ENCODE measurements around the gene KLC1. TPM values are rescaled to one million over a fixed set of nuclear protein-coding genes. Genes with fewer than 3 reads are reported as not detected.
"Not testable (repeated sequence)": the region's sequence is repeated elsewhere in the genome, so short reads cannot be mapped to it uniquely, and the experiment has no call there.

KLC1 gene
- total and polyA plus RNA-seq, 5 experiments from 2014 or later = 50.7 to 252 (median 73.3) TPM

DNA sequence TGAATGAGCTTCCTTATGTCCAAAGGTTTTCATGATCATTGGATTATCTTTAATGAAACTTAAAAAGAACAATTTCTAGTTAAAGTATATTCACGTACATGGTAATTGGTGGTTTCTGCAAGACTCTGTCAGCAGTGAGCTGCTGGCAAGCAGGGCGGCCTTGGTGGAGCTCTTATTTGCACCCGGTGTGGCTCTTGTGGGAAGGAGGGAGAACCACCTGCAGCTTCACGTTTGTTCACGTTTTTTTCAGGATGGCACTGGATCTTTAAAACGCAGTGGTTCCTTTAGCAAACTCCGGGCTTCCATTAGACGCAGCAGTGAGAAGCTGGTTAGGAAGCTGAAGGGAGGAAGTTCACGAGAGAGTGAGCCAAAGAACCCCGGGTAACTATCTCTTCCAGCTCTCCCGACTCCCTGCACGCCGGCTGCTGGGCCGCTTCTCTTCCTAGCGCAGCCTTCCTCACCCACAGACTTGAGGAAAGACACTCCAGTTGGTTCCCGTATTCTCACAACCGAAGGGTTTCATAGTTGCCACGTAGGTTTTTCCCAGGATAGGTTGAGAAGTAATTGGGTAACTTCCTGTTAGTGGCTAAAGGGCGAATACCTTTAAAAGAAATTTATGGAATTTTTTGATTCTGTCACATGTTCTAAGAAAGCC is 57.9 kb downstream of the KLC1 start:
- no peak overlapping the region for H3K4me3 Mint-ChIP-seq
- DNase-seq (no peak), ATAC-seq (no peak)
- H3K9me3 Mint-ChIP-seq = peaks cover 0 to 2% (median 0%) of the 10 kb centered on the region in 9 donors
- POLR2A ChIA-PET = no interaction called here
- H3K27ac Mint-ChIP-seq = peak overlapping the region in 2 of 10 donors; percentile 48 to 50
- H3K4me1 Mint-ChIP-seq = peaks cover 0 to 23% (median 2%) of the 10 kb centered on the region in 4 donors
- H3K36me3 Mint-ChIP-seq = peaks cover 0 to 78% (median 4%) of the 10 kb centered on the region in 3 donors
- H3K27me3 Mint-ChIP-seq = no peaks in the 10 kb centered on the region

DNA sequence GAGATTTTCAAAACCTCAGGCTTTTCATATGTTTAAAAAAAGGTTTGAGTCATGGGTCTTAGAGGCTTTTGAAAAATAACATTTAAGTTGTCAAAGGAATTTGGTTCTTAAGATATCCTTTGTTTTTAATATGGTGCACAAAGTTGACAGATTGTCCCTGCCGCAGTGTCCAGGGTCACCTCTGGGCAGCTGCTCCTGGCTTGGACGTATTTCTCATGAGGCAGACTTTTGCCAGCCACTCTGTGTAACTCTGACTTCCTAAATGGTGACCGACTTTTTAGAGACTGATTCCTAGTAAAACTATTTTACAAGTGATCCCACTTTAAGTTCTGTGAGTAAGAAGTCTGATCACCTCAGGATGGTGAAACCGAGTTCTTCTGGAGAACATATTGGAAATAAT is 58.7 kb downstream of the KLC1 start:
- POLR2A ChIA-PET = interaction anchor here (0.5 kb wide), 1 partner anchor 16 kb away, joined by 3 read pairs; no protein-coding TSS in a partner anchor
- H3K27me3 Mint-ChIP-seq = no peaks in the 10 kb centered on the region
- no peak for DNase-seq
- H3K4me3 Mint-ChIP-seq = no peak overlapping the region
- H3K4me1 Mint-ChIP-seq = peaks cover 0 to 23% (median 2%) of the 10 kb centered on the region in 4 donors
- H3K36me3 Mint-ChIP-seq = peaks cover 0 to 72% (median 4%) of the 10 kb centered on the region in 3 donors
- ATAC-seq = no peak
- peaks cover 0 to 2% (median 0%) of the 10 kb centered on the region in 9 donors for H3K9me3 Mint-ChIP-seq
- peak overlapping the region in 1 of 10 donors; percentile 11 for H3K27ac Mint-ChIP-seq

DNA sequence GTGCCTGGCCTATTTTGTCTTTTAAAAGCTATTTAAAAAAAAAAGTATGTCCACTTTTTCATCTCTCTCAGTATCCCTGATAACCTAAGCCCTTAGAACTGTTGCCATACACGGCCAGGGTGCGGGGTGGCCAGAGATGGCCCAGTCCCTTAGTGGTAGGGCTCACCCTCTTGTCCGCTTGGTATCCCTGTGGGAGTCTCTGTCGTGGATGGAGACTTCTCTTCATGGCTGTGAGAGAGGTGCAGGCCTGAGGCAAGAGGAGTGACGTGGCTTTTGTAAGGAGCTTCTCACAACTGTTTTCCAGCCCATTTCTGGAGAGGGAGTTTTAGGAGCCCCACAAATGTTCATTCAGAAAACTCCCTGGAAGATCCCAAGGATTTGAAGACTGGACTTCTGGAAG is 59.4 kb downstream of the KLC1 start:
- POLR2A ChIA-PET = interaction anchor here (0.5 kb wide), 1 partner anchor 17 kb away, joined by 3 read pairs; no protein-coding TSS in a partner anchor
- peak overlapping the region in 2 of 10 donors; percentile 31 to 40 for H3K27ac Mint-ChIP-seq
- DNase-seq (no peak), ATAC-seq (no peak)
- peaks cover 0 to 72% (median 2%) of the 10 kb centered on the region in 3 donors for H3K36me3 Mint-ChIP-seq
- H3K4me3 Mint-ChIP-seq = no peak overlapping the region
- H3K9me3 Mint-ChIP-seq = peaks cover 0 to 2% (median 0%) of the 10 kb centered on the region in 9 donors
- peaks cover 0 to 23% (median 2%) of the 10 kb centered on the region in 4 donors for H3K4me1 Mint-ChIP-seq
- H3K27me3 Mint-ChIP-seq = no peaks in the 10 kb centered on the region

DNA sequence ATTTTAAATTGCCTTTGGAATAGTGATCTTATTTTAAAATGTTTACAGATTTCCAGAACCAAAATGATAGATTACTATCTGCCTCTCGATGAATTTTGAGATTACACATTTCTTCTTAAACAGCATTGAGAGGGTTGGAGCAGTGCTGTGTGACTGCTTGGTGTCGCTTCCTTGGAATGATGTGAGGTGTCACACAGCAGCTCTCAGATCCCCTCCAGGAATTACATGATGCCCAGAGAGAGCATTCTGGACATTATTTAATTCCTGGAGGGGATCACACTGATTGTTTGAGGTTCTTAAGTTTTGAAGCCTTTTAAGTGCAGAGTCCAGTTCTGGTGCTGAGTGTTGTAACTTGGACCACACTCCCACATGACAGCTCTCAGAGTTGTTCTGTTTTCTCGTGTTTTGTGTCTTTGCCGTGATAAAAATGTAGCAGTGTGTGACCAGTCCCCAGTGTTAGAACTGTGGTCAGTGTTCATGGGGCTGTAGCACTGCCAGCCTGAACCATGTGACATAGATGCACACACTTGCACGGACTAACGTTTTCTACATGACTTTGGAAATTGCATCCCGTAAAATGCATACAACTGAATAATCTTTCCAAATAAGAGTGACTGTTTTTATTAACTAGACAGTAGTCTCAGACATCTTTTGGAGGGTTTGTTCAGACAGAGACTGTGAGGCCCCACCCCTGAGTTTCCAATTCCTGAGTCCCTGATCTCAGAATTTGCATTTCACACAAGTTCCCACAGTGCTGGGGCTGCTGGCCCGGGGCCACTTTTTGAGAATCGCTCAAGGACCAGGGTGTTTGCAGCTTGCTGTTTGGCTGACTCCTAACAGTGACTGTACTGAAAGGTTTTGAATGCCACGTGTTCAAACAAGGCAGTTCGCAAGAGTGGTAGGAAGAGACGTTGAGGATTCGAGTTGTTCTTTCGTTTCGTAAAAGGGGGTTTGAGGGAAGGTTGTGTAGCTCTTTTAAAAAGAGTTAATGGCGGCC is 60.2 kb downstream of the KLC1 start:
- Mint-ChIP-seq H3K27me3 (no peaks in the 10 kb centered on the region), H3K36me3 (peaks cover 0 to 72% (median 2%) of the 10 kb centered on the region in 3 donors), H3K4me1 (peaks cover 0 to 23% (median 2%) of the 10 kb centered on the region in 4 donors), H3K4me3 (no peak overlapping the region), H3K9me3 (peaks cover 0 to 2% (median 0%) of the 10 kb centered on the region in 9 donors), H3K27ac (peak overlapping the region in 3 of 10 donors; percentile 26 to 74 (median 69))
- ATAC-seq (no peak), DNase-seq (no peak)
- POLR2A ChIA-PET = no interaction called here

DNA sequence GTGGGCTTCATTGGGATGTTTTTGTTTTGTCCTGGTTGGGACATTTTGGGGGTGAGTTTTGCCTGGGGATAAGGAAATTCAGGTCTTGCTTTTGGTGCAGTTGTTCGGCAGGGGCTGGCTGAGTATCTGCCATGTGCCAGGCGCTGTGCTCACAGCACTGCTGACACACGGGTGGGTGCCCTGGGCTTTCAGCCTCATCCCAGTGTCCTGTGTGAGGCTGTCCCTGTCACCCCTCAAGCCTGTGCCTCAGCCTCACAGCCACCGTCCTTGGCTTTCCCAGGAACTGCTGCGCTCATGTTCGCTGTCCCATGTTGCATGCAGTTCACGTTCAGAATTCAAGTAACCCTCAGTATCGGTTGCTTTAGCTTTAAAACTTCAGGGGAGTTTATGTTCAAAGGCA is 61.3 kb downstream of the KLC1 start:
- POLR2A ChIA-PET = interaction anchor here (0.7 kb wide), 2 partner anchors 58 to 139 kb away, joined by 3 to 6 read pairs; no protein-coding TSS in a partner anchor
- peaks cover 0 to 23% (median 3%) of the 10 kb centered on the region in 4 donors for H3K4me1 Mint-ChIP-seq
- H3K36me3 Mint-ChIP-seq = peaks cover 0 to 66% (median 2%) of the 10 kb centered on the region in 3 donors
- H3K9me3 Mint-ChIP-seq = peaks cover 0 to 2% (median 0%) of the 10 kb centered on the region in 9 donors
- peak overlapping the region in 4 of 10 donors; percentile 15 to 89 (median 37) for H3K27ac Mint-ChIP-seq
- no peak overlapping the region for H3K4me3 Mint-ChIP-seq
- H3K27me3 Mint-ChIP-seq = no peaks in the 10 kb centered on the region
- ATAC-seq (no peak), DNase-seq (no peak)

DNA sequence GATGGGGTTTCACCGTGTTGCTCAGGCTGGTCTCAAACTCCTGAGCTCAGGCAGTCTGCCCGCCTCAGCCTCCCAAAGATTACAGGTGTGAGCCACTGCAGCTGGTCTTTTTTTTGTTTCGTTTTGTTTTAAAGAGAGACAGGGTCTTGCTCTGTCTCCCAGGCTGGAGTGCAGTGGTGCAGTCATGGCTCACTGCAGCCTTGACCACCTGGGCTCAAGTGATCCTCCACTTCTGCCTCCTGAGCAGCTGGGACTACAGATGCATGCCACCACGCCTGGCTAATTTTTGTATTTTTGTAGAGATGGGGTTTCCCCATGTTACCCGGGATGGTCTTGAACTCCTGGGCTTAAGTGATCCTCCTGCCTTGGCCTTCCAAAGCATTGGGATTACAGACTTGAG is 62.6 kb downstream of the KLC1 start:
- H3K27me3 Mint-ChIP-seq, ATAC-seq, H3K4me3 Mint-ChIP-seq, DNase-seq, H3K9me3 Mint-ChIP-seq, POLR2A ChIA-PET: not testable (repeated sequence)
- peaks cover 7 to 30% (median 10%) of the 10 kb centered on the region in 4 donors for H3K4me1 Mint-ChIP-seq
- peaks cover 0 to 62% (median 0%) of the 10 kb centered on the region in 3 donors for H3K36me3 Mint-ChIP-seq
- H3K27ac Mint-ChIP-seq = peak overlapping the region in 1 of 10 donors; percentile 34

DNA sequence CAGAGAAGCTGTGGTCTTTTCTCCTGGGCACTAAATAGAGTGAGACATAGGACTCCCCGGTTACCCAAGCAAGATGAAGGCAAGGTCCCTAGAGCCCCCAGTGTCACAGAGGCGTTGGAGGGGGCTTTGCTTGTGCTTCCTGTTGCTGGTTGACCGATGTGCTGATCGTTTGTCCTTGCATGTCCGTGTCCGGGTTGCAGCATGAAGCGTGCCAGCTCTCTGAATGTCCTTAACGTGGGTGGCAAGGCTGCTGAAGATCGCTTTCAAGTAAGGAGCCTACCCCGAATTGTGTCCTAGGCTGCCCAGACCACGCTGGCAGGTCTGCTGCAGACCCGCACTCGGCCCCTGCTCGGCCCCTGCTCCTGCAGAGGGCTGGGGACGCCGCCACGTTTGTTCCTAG is 63.1 kb downstream of the KLC1 start:
- peaks cover 0 to 58% (median 0%) of the 10 kb centered on the region in 3 donors for H3K36me3 Mint-ChIP-seq
- DNase-seq = no peak
- POLR2A ChIA-PET = no interaction called here
- no peaks in the 10 kb centered on the region for H3K27me3 Mint-ChIP-seq
- ATAC-seq = no peak
- no peak overlapping the region for H3K4me3 Mint-ChIP-seq
- no peaks in the 10 kb centered on the region for H3K9me3 Mint-ChIP-seq
- peaks cover 7 to 31% (median 12%) of the 10 kb centered on the region in 4 donors for H3K4me1 Mint-ChIP-seq
- H3K27ac Mint-ChIP-seq = peak overlapping the region in 1 of 10 donors; percentile 34

DNA sequence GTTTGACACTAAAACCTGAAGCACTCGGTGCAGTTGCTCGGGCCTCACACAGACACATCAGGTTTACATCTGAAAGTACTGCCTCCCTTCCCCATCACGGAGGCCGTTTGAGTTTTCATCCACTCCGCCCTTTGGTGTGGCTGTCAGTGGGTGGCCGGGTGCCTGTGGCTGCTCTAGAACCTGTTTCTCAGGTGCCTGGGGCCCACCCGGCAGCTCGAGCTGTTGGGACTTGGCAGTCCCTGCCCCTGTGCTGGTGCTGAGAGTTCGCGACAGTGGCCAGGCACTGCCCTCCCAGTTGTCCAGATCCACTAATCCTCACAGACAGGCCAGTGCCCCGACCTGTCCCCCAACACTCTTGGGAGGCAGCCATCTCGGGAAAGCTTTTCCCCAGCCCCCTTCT is 63.9 kb downstream of the KLC1 start:
- H3K27me3 Mint-ChIP-seq = no peaks in the 10 kb centered on the region
- no peaks in the 10 kb centered on the region for H3K9me3 Mint-ChIP-seq
- H3K4me1 Mint-ChIP-seq = peaks cover 7 to 31% (median 14%) of the 10 kb centered on the region in 4 donors
- H3K4me3 Mint-ChIP-seq = no peak overlapping the region
- peaks cover 0 to 52% (median 0%) of the 10 kb centered on the region in 3 donors for H3K36me3 Mint-ChIP-seq
- POLR2A ChIA-PET = interaction anchor here (0.6 kb wide), 1 partner anchor 107 kb away, joined by 4 read pairs; no protein-coding TSS in a partner anchor
- no peak for DNase-seq
- no peak for ATAC-seq
- peak overlapping the region in 1 of 10 donors; percentile 34 for H3K27ac Mint-ChIP-seq

DNA sequence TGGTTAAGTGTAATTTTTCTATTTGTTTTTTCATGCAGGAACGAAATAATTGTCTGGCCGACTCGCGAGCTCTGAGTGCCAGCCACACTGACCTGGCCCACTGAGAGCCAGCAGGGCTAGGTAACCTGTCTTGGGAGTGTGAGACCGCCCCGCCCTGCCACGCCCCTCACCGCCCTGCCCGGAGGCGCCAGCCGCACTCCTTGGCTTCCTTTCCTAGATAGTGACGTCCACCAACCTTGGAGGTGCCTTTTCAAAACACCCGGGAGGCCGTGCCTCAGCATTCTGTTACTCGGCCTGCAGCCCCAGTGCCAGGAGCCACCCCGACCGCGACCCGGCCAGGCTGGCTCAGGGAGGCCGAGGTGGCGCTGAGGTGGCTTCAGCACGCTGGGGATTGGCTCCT is 64.5 kb downstream of the KLC1 start:
- POLR2A ChIA-PET = interaction anchor here (0.6 kb wide), 1 partner anchor 65 kb away, joined by 3 read pairs; no protein-coding TSS in a partner anchor
- peaks cover 0 to 46% (median 0%) of the 10 kb centered on the region in 3 donors for H3K36me3 Mint-ChIP-seq
- no peak overlapping the region for H3K4me3 Mint-ChIP-seq
- H3K27me3 Mint-ChIP-seq = no peaks in the 10 kb centered on the region
- ATAC-seq (no peak), DNase-seq (no peak)
- H3K27ac Mint-ChIP-seq = peak overlapping the region in 1 of 10 donors; percentile 34
- no peaks in the 10 kb centered on the region for H3K9me3 Mint-ChIP-seq
- peaks cover 7 to 29% (median 14%) of the 10 kb centered on the region in 4 donors for H3K4me1 Mint-ChIP-seq

DNA sequence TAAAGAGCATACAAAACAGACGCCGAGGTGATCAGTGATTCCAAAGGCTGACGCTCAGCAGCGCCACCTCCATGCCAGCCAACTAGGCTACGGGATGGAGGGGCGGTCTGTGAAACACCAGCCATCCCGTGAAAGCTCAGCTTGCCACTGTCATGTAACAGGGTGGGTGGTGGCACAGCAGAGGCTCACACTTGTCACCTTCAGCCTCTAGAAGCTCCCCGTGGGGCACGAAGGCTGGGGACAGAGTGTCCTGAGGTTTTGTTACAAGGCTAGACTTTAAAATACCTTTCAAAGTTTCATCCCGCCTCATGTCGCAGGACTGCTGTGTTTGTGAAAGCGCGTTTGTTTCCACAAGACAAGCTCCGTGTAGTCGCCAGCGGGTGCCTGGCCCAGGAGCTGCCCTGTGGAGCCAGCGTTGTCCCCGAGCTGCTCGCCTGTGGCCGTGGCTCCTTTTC is 65.6 kb downstream of the KLC1 start:
- Mint-ChIP-seq H3K27me3 (no peaks in the 10 kb centered on the region), H3K36me3 (peaks cover 0 to 40% (median 0%) of the 10 kb centered on the region in 3 donors), H3K9me3 (no peaks in the 10 kb centered on the region)

DNA sequence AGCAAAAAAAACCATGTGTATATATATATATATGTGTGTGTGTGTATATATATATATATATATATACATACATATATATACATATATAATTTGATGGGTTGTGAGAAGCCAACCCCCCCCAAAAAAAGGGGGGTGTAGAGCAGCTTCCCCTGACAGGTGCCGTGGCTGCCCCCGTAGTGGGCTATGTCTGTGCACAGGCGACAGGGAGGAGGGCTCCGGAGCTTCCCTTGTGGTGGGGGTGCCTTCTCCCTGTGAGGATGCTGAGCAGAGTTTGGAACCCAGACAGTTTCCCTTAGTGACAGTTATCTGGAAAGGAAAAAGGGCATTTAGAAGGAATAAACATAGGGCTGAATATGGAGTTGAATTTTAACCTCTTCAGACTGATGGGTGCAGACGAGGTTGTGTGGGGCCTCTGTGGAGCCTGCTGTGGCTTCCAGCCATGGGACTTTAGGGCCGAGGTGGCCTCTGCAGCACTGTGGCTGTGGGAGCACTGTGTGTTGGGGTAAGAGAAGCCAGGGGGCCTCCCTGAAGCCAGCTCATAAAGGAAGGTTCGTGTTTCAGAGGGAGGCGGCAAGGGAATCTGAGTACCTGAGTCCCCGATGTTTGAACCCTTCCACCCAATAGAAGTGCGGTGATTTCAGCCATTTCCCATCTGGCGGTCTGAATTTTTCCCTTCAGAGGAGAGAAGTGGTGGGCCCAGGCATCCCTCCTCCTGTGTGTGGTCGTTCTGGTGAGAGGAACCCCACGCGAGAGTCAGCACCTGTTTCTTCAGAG is 66.5 kb downstream of the KLC1 start:
- ATAC-seq (no peak), DNase-seq (no peak)
- H3K4me3 Mint-ChIP-seq = no peak overlapping the region
- H3K9me3 Mint-ChIP-seq = no peaks in the 10 kb centered on the region
- peak overlapping the region in 4 of 10 donors; percentile 24 to 88 (median 70) for H3K27ac Mint-ChIP-seq
- H3K36me3 Mint-ChIP-seq = peaks cover 0 to 34% (median 0%) of the 10 kb centered on the region in 3 donors
- peaks cover 5 to 23% (median 12%) of the 10 kb centered on the region in 4 donors for H3K4me1 Mint-ChIP-seq
- POLR2A ChIA-PET = interaction anchor here (0.6 kb wide), 2 partner anchors 15 to 19 kb away, joined by 3 to 4 read pairs; no protein-coding TSS in a partner anchor
- no peaks in the 10 kb centered on the region for H3K27me3 Mint-ChIP-seq

More for the DNA sequence above, 65.6 kb downstream of the KLC1 start:
- DNase-seq (no peak), ATAC-seq (no peak)
- H3K4me3 Mint-ChIP-seq = no peak overlapping the region
- H3K4me1 Mint-ChIP-seq = peaks cover 7 to 22% (median 15%) of the 10 kb centered on the region in 4 donors
- POLR2A ChIA-PET = interaction anchor here (0.6 to 1.3 kb wide), 3 partner anchors 14 to 70 kb away, joined by 4 to 5 read pairs (median 4); partner anchors contain the start of genes XRCC3 and ZFYVE21
- H3K27ac Mint-ChIP-seq = no peak overlapping the region
